BJ (cell line): ENCODE measurements around the gene PALS2. TPM values are rescaled to one million over a fixed set of nuclear protein-coding genes. Genes with fewer than 3 reads are reported as not detected.

Experiments
- CTCF ChIA-PET: fragments of 350-600 bp; formaldehyde crosslinking; extraction: SDS; loops from one replicate; lab custom pipeline; 2021; ENCODE audit warnings: antibody characterized with exemption, inconsistent platforms; lab: Yijun Ruan, JAX
- POLR2A ChIA-PET: fragments of 300-600 bp; sonication (Branson Sonifier 250); formaldehyde crosslinking; extraction: SDS; loops from one replicate; lab custom pipeline; 2021; ENCODE audit warnings: antibody characterized with exemption; lab: Charles Lee
- DNase-seq: peaks from one replicate; pipeline ENCODE4 v3.0.0-alpha.2; 2011; ENCODE audit warnings: low read depth
- H3K27me3 ChIP-seq: 2 replicates; pipeline ENCODE4 v1.6.0; 2011; ENCODE audit warnings: low read length; ENCODE audit not compliant: control insufficient read depth, insufficient read depth
- H3K36me3 ChIP-seq: 2 replicates; pipeline ENCODE4 v1.5.1; 2011; ENCODE audit warnings: low read length; ENCODE audit not compliant: control insufficient read depth, insufficient read depth
- H3K4me3 ChIP-seq: 2 replicates; pipeline ENCODE4 v1.5.1; 2011; ENCODE audit warnings: low read depth, mild to moderate bottlenecking, control low read depth, low read length
- CTCF ChIP-seq: IDR thresholded peaks from 2 replicates; pipeline ENCODE4 v1.5.1; 2011; ENCODE audit warnings: low read depth, mild to moderate bottlenecking, control low read depth, inconsistent platforms, low read length, moderate library complexity; ENCODE audit not compliant: insufficient read depth
- polyA plus RNA-seq: library from polyadenylated mRNA; depleted of rRNA; stranded (reverse); fragments of >200 nt; gene quantifications from 2 replicates; pipeline ENCODE4 v1.2.3, GENCODE V29; 2011

PALS2 gene
- polyA plus RNA-seq, 1 experiment: 2.7 TPM

DNA sequence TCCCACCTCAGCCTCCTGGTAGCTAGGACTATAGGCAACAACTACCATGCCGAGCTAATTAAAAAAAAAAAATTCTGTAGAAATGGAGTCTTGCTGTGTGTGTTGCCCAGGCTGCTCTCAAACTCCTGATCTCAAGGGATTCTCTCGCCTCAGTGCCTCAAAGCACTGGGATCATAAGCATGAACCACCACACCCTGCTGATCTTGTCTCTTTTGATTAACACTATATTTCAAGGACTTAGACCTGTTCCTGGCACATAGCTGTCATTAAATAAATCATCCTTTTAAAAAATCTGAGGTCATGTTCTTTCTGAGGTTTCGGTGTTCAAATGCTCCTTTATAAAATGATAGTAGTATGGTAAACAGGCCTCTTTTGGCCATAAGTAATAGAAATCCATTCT lies 4.8 kb downstream of the PALS2 start:
- POLR2A ChIA-PET: no interaction called here
- Histone ChIP-seq H3K36me3 (no peaks in the 10 kb centered on the region), H3K27me3 (no peaks in the 10 kb centered on the region), H3K4me3 (no peak overlapping the region)
- no peak for TF ChIP-seq CTCF
- CTCF ChIA-PET: no interaction called here
- no peak for DNase-seq

GRCh38 chr7:24580283-24580946 lies 7.2 kb downstream of the PALS2 start:
- TF ChIP-seq CTCF: no peak
- no peaks in the 10 kb centered on the region for H3K36me3 ChIP-seq
- no peaks in the 10 kb centered on the region for H3K27me3 ChIP-seq
- DNase-seq: no peak
- H3K4me3 ChIP-seq: no peak overlapping the region
- CTCF ChIA-PET: interaction anchor here (0.6 kb wide), 1 partner anchor 20 kb away, joined by 3 read pairs; no protein-coding TSS in a partner anchor
- POLR2A ChIA-PET: no interaction called here

GRCh38 chr7:24582166-24582565 lies 8.9 kb downstream of the PALS2 start:
- POLR2A ChIA-PET: no interaction called here
- CTCF ChIA-PET: interaction anchor here (0.5 to 1.3 kb wide), 4 partner anchors 8 to 141 kb away, joined by 3 read pairs; no protein-coding TSS in a partner anchor
- Histone ChIP-seq H3K27me3 (no peaks in the 10 kb centered on the region), H3K4me3 (no peak overlapping the region), H3K36me3 (no peaks in the 10 kb centered on the region)
- DNase-seq: no peak
- TF ChIP-seq CTCF: no peak

GRCh38 chr7:24587853-24588252 lies 14.6 kb downstream of the PALS2 start:
- ChIA-PET CTCF (interaction anchor here (1.2 to 1.8 kb wide), 3 partner anchors 11 to 15 kb away, joined by 3 to 7 read pairs (median 5); partner anchors contain the start of gene PALS2), POLR2A (no interaction called here)
- no peak for DNase-seq
- Histone ChIP-seq H3K27me3 (no peaks in the 10 kb centered on the region), H3K36me3 (no peaks in the 10 kb centered on the region), H3K4me3 (no peak overlapping the region)
- 0 out of 2 replicates have a peak, but pooled peaks have one; percentile 19 for TF ChIP-seq CTCF

GRCh38 chr7:24591152-24591551 lies 17.9 kb downstream of the PALS2 start:
- TF ChIP-seq CTCF: no peak
- POLR2A ChIA-PET: no interaction called here

More at GRCh38 chr7:24591152-24591551, 17.9 kb downstream of the PALS2 start:
- Histone ChIP-seq H3K36me3 (no peaks in the 10 kb centered on the region), H3K4me3 (no peak overlapping the region), H3K27me3 (no peaks in the 10 kb centered on the region)
- no peak for DNase-seq
- CTCF ChIA-PET: interaction anchor here (1.1 kb wide), 1 partner anchor 17 kb away, joined by 3 read pairs; no protein-coding TSS in a partner anchor
